CD14-positive monocyte (primary cell): ENCODE data around the gene PYROXD2. TPM values are rescaled to one million over a fixed set of nuclear protein-coding genes. Genes with fewer than 3 reads are reported as not detected.

ENCODE experiments used
- DNase-seq, 3 donors: peaks; one replicate each; pipeline ENCODE4 v3.0.0-alpha.2; 2011 to 2022
- H2AFZ ChIP-seq: 2 replicates; pipeline ENCODE4 v1.6.0; 2012; ENCODE audit warnings: mild to moderate bottlenecking, low read depth, low read length, inconsistent platforms; ENCODE audit not compliant: insufficient read depth, poor library complexity, severe bottlenecking
- H3K27ac ChIP-seq, 2 donors: 1 replicate in 1 of 2; 2 replicates in 1 of 2; pipeline ENCODE4 v1.5.1; 2012 to 2013; ENCODE audit warnings: low read length in 2 of 2, control low read depth in 1 of 2, inconsistent platforms in 1 of 2, low read depth in 1 of 2, mild to moderate bottlenecking in 1 of 2
- H3K27me3 ChIP-seq, 2 donors: one replicate each; pipeline versions ENCODE4 v1.6.0 to v1.6.1; 2011 to 2013; ENCODE audit warnings: low read length in 2 of 2; ENCODE audit not compliant: control insufficient read depth in 2 of 2, insufficient read depth in 2 of 2
- H3K36me3 ChIP-seq, 2 donors: replicated peaks in 1 of 2; 1 replicate in 1 of 2; 2 replicates in 1 of 2; pipeline versions ENCODE4 v1.5.1 to v1.6.1; 2012 to 2013; ENCODE audit warnings: low read length in 2 of 2, control low read depth in 1 of 2, inconsistent platforms in 1 of 2, mild to moderate bottlenecking in 1 of 2; ENCODE audit not compliant: insufficient read depth in 2 of 2, control insufficient read depth in 1 of 2
- H3K4me1 ChIP-seq, 2 donors: 1 replicate in 1 of 2; 2 replicates in 1 of 2; pipeline versions ENCODE4 v1.5.1 to v1.6.1; 2012 to 2013; ENCODE audit warnings: low read length in 2 of 2, control low read depth in 1 of 2, inconsistent platforms in 1 of 2, mild to moderate bottlenecking in 1 of 2, moderate library complexity in 1 of 2; ENCODE audit not compliant: insufficient read depth in 2 of 2, control insufficient read depth in 1 of 2
- H3K4me2 ChIP-seq: replicated peaks from 2 replicates; pipeline ENCODE3; 2012; ENCODE audit warnings: low read length, moderate library complexity, mild to moderate bottlenecking; ENCODE audit not compliant: poor library complexity, severe bottlenecking; ENCODE audit errors: extremely low read depth
- H3K4me3 ChIP-seq, 3 experiments: fragments of 200-600 bp in 1 of 3; sonication (generic) in 1 of 3; replicated peaks in 1 of 3; 1 replicate in 2 of 3; 2 replicates in 1 of 3; pipeline ENCODE4 v1.5.1; 2011 to 2013; ENCODE audit warnings: low read length in 3 of 3, mild to moderate bottlenecking in 3 of 3, control low read depth in 2 of 3, low read depth in 2 of 3, inconsistent platforms in 1 of 3, moderate library complexity in 1 of 3
- H3K79me2 ChIP-seq: 2 replicates; pipeline ENCODE4 v1.6.0; 2012; ENCODE audit warnings: mild to moderate bottlenecking, control low read depth, inconsistent platforms, low read length, moderate library complexity; ENCODE audit not compliant: insufficient read depth
- H3K9ac ChIP-seq: 2 replicates; pipeline ENCODE4 v1.6.0; 2017; ENCODE audit warnings: low read length, mild to moderate bottlenecking; ENCODE audit not compliant: insufficient read depth, poor library complexity, severe bottlenecking
- H3K9me3 ChIP-seq, 2 donors: replicated peaks in 1 of 2; 1 replicate in 1 of 2; 2 replicates in 1 of 2; pipeline versions ENCODE4 v1.5.1 to v1.6.1; 2012 to 2013; ENCODE audit warnings: low read length in 2 of 2, control low read depth in 1 of 2; ENCODE audit not compliant: control insufficient read depth in 1 of 2, insufficient read depth in 1 of 2
- H4K20me1 ChIP-seq: 2 replicates; pipeline ENCODE4 v1.6.0; 2012; ENCODE audit warnings: mild to moderate bottlenecking, low read length, control low read depth, moderate library complexity; ENCODE audit not compliant: insufficient read depth
- H3K27ac Mint-ChIP-seq, 7 donors: one replicate each; pipeline ENCODE4 v1.8.0; 2020; ENCODE audit warnings: mild to moderate bottlenecking in 7 of 7, mixed read lengths in 7 of 7, moderate library complexity in 6 of 7, inconsistent platforms in 2 of 7
- H3K27me3 Mint-ChIP-seq, 3 donors: one replicate each; pipeline ENCODE4 v1.8.0; 2021 to 2022; ENCODE audit warnings: low read depth in 3 of 3, mild to moderate bottlenecking in 3 of 3, mixed read lengths in 3 of 3, moderate library complexity in 3 of 3, inconsistent platforms in 1 of 3
- H3K36me3 Mint-ChIP-seq, 2 donors: one replicate each; pipeline ENCODE4 v1.8.0; 2020; ENCODE audit warnings: mixed read lengths in 2 of 2, inconsistent platforms in 1 of 2, mild to moderate bottlenecking in 1 of 2
- H3K4me1 Mint-ChIP-seq: one replicate; pipeline ENCODE4 v1.8.0; 2020; ENCODE audit warnings: mild to moderate bottlenecking, mixed read lengths
- H3K4me3 Mint-ChIP-seq, 2 donors: one replicate each; pipeline ENCODE4 v1.8.0; 2020; ENCODE audit warnings: mild to moderate bottlenecking in 2 of 2, mixed read lengths in 2 of 2, moderate library complexity in 1 of 2
- H3K9me3 Mint-ChIP-seq, 7 donors: one replicate each; pipeline ENCODE4 v1.8.0; 2020 to 2022; ENCODE audit warnings: mixed read lengths in 7 of 7, mild to moderate bottlenecking in 6 of 7, moderate library complexity in 6 of 7, inconsistent platforms in 2 of 7
- CTCF ChIP-seq: fragments of 200-600 bp; IDR thresholded peaks from one replicate; pipeline ENCODE4 v1.8.0; 2022; ENCODE audit warnings: antibody characterized with exemption, mild to moderate bottlenecking
- WGBS: methylation state at CpG from one replicate; pipeline ENCODE4 v1.1.5; 2013; ENCODE audit warnings: missing lambda C conversion rate; ENCODE audit not compliant: insufficient coverage; 5-methylcytosine and 5-hydroxymethylcytosine counted together
- intact Hi-C, 2 donors: fragments of 100-400 bp; cut with micrococcal nuclease; formaldehyde crosslinking; loops; one replicate each; pipeline versions ENCODE4 v1.15.0 to v1.15.1; 2023
- polyA plus RNA-seq, 3 donors: library from polyadenylated mRNA; depleted of rRNA in 1 of 3; unstranded in 2 of 3; stranded (reverse) in 1 of 3; fragments of 300-500 nt in 2 of 3; fragments of >200 nt in 1 of 3; fragmentation: Illumina TruSeq in 2 of 3; gene quantifications; 1 replicate in 2 of 3; 2 replicates in 1 of 3; pipeline ENCODE4 v1.2.3, GENCODE V29; 2012 to 2021

The PYROXD2 gene
- polyA plus RNA-seq, 3 donors = 0.27 to 21.6 (median 1.00) TPM

- Mint-ChIP-seq H3K27ac (no peak overlapping the region), H3K9me3 (no peaks in the 10 kb centered on the region), H3K27me3 (peaks cover 0 to 2% (median 0%) of the 10 kb centered on the region in 3 donors), H3K4me3 (no peak overlapping the region), H3K36me3 (peaks cover 71 to 98% of the 10 kb centered on the region in 2 donors), H3K4me1 (peaks cover under 1% of the 10 kb centered on the region)
- no peak overlapping the region for H3K9ac ChIP-seq
- intact Hi-C loops = no loop called here
- H4K20me1 ChIP-seq = no peaks in the 10 kb centered on the region
- no peak for TF ChIP-seq CTCF
- no peaks in the 10 kb centered on the region for H3K9me3 ChIP-seq
- no peaks in the 10 kb centered on the region for H3K4me1 ChIP-seq
- peaks cover 89 to 95% of the 10 kb centered on the region in 2 donors for H3K36me3 ChIP-seq
- WGBS = 97% methylated on average over 9 of the region's 9 CpGs
- no peak overlapping the region for H3K4me2 ChIP-seq
- H2AFZ ChIP-seq = no peak overlapping the region
- no peak overlapping the region for H3K27ac ChIP-seq
- no peaks in the 10 kb centered on the region for H3K27me3 ChIP-seq
- no peaks in the 10 kb centered on the region for H3K79me2 ChIP-seq
- no peak for DNase-seq
- no peak overlapping the region for H3K4me3 ChIP-seq
Observed at GRCh38 chr10:98420786-98421185, 5.8 kb upstream of the PYROXD2 start.

DNA sequence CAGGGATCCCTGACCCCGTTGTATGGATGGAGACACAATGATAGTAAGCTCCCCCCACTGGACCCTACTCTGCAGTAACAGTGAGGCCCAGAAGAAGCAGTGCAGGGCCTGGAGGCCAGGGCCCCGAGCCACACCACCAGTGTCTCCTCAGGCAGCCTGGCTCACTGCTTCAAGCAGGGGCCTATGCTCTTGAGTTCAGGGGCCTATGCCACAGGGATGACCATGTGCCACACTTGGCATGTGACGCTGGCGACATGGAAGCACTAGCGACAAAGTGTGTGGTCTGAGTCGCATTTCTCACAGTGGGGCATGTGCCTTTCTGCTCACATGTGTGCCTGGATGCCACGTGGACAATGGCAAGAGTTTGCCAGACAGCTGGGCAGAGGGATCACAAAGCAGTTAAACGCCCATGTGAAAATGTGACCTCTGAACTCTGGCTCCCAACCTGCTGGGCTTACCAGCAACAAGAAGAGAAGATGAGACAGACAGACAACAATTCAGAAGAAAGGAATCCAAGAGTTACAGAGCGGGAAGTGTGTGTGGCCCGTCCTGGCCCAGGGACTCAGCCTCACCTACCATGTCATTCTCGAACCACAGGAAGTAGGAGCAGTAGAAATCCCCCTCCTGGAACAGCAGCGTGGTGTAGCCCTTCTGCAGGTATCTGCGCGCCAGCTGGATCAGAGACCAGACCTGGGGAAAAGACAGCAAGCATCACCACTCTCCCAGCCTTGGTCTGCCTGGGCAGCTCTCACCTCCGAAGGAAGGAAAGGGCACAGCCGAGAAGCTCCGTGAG is 4.7 kb upstream of the PYROXD2 start:
- no peaks in the 10 kb centered on the region for H3K27me3 ChIP-seq
- peaks cover 12% of the 10 kb centered on the region for H3K4me1 Mint-ChIP-seq
- H3K9me3 Mint-ChIP-seq = no peaks in the 10 kb centered on the region
- H3K36me3 Mint-ChIP-seq = peaks cover 65 to 91% of the 10 kb centered on the region in 2 donors
- no peak overlapping the region for H3K9ac ChIP-seq
- peak overlapping the region in 2 of 7 donors; percentile 6 to 46 for H3K27ac Mint-ChIP-seq
- no peak overlapping the region for H3K4me2 ChIP-seq
- no peak overlapping the region for H2AFZ ChIP-seq
- H3K27ac ChIP-seq = no peak overlapping the region
- H4K20me1 ChIP-seq = no peaks in the 10 kb centered on the region
- 99% methylated on average over 12 of the region's 17 CpGs for WGBS
- no peak for TF ChIP-seq CTCF
- intact Hi-C loops = no loop called here
- no peak overlapping the region for H3K4me3 Mint-ChIP-seq
- peaks cover 0 to 2% (median 1%) of the 10 kb centered on the region in 3 donors for H3K27me3 Mint-ChIP-seq
- no peak for DNase-seq
- no peaks in the 10 kb centered on the region for H3K79me2 ChIP-seq
- peaks cover 7 to 10% of the 10 kb centered on the region in 2 donors for H3K4me1 ChIP-seq
- H3K36me3 ChIP-seq = peaks cover 79 to 84% of the 10 kb centered on the region in 2 donors
- no peaks in the 10 kb centered on the region for H3K9me3 ChIP-seq
- H3K4me3 ChIP-seq = no peak overlapping the region
